Urinary bladder (tissue), 4 donors: ENCODE measurements around the gene RNF40. TPM values are rescaled to one million over a fixed set of nuclear protein-coding genes. Genes with fewer than 3 reads are reported as not detected.

Experiments
- DNase-seq: peaks from one replicate; pipeline ENCODE4 v3.0.0-alpha.2; 2015; ENCODE audit errors: extremely low spot score
- H3K27ac ChIP-seq: one replicate; pipeline ENCODE4 v1.5.1; 2013; ENCODE audit warnings: low read depth, mild to moderate bottlenecking, moderate library complexity
- H3K36me3 ChIP-seq: one replicate; pipeline ENCODE4 v1.6.1; 2013; ENCODE audit warnings: mild to moderate bottlenecking, moderate library complexity; ENCODE audit not compliant: insufficient read depth
- H3K4me1 ChIP-seq: one replicate; pipeline ENCODE4 v1.6.1; 2013; ENCODE audit warnings: mild to moderate bottlenecking, moderate library complexity; ENCODE audit not compliant: insufficient read depth
- H3K4me3 ChIP-seq: one replicate; pipeline ENCODE4 v1.5.1; 2013; ENCODE audit warnings: low read depth, low read length
- WGBS: extraction: QIAGEN DNeasy Blood & Tissue Kit; methylation state at CpG from one replicate; pipeline ENCODE4 v1.1.7; 2013; 5-methylcytosine and 5-hydroxymethylcytosine counted together
- polyA plus RNA-seq: library from polyadenylated mRNA; stranded (reverse); fragments of 200-250 nt; gene quantifications from one replicate; pipeline ENCODE4 v1.2.3, GENCODE V29; 2013
- total RNA-seq: library from RNA; depleted of rRNA; stranded (reverse); fragments of >200 nt; gene quantifications from one replicate; pipeline ENCODE4 v1.2.3, GENCODE V29; 2014
- donor health status: healthy with polysubstance abuse.
- donor health status: healthy.

The RNF40 gene
- total and polyA plus RNA-seq, 2 donors, result 47.3 to 57.6 TPM

DNA sequence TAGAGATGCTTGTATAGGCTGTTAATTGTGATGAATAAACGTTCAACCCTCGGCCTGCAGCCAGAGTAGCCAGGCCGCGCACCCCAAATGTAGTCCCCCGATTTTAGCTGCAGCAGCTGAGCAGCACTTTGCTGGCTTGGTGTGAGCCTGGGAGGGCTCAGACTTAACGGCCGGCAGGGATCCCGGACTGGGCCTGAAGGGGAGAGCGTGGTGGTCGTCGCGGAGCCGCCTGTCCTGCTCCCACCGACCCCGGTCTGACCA, 12.9 kb downstream of the RNF40 start:
- Histone ChIP-seq H3K4me1 (no peaks in the 10 kb centered on the region), H3K36me3 (no peaks in the 10 kb centered on the region), H3K27ac (no peak overlapping the region), H3K4me3 (peak overlapping the region; percentile 53)
- 7% methylated on average over 15 of the region's 15 CpGs for WGBS
- no peak for DNase-seq

- DNase-seq, result peak; percentile 75
- under 1% methylated on average over 81 of the region's 81 CpGs for WGBS
- no peaks in the 10 kb centered on the region for H3K36me3 ChIP-seq
- peak overlapping the region; percentile 53 for H3K4me3 ChIP-seq
- no peaks in the 10 kb centered on the region for H3K4me1 ChIP-seq
- peak overlapping the region; percentile 55 for H3K27ac ChIP-seq
Observed at GRCh38 chr16:30775392-30776188, 13.5 kb downstream of the RNF40 start.

- no peak for DNase-seq
- Histone ChIP-seq H3K36me3 (no peaks in the 10 kb centered on the region), H3K4me1 (no peaks in the 10 kb centered on the region), H3K4me3 (no peak overlapping the region), H3K27ac (no peak overlapping the region)
- WGBS, result 82% methylated on average over 7 of the region's 7 CpGs
Observed at GRCh38 chr16:30777591-30778297, 15.6 kb downstream of the RNF40 start.

DNA sequence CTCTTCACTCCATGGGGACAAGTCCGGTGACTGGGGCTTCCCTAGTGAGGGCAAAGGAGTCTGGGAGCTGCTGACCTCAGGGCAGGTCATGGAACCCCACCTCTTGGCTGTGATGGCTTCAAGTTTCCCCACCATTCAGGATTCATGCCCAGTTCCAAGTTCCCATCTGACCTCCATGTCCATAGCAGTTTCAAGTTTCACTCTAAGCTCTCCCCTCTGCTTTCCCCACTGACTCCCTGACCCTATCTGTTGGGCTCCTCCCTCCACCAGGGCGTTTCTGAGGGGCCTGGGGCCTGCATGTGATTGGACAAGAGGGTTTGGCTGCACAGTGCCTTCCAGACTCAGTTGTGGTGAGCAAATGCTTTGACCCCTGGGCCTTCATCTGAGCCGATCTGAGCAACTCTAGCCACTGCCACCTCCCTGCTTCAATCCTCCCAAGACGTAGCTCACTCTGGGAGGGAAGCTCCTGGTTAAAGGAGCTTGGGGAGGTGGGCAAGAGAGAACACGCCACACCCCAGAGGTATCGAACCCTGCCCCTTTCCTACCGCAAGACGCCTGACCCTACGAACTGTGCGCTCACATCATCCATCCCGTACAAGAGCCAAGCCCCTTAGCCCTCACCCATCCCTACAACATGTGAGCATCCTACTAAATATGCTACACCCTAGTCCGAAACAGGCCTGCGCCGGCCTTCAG, 16.6 kb downstream of the RNF40 start:
- H3K36me3 ChIP-seq, result no peaks in the 10 kb centered on the region
- H3K4me3 ChIP-seq, result no peak overlapping the region
- 73% methylated on average over 14 of the region's 14 CpGs for WGBS
- no peaks in the 10 kb centered on the region for H3K4me1 ChIP-seq
- no peak for DNase-seq
- H3K27ac ChIP-seq, result no peak overlapping the region

DNA sequence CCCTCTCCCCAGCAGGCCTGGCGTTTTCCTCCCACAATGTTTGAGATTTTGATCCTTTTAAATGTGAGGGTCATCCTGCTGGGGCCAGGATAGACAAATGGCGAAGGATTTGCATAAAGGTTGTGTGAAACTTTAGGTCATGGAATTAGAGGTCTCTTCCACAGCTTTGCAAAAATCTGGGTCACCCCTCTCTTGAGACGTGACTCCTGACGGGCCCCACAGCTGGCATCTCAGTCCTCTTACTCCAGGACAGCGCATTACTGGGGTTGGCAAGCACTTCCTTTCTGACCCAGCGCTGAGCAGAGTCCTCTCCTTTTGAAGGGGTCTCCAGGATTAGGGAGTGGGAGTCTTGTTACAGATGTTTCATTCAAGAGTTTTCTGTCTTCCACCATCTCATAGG, 17.5 kb downstream of the RNF40 start:
- no peaks in the 10 kb centered on the region for H3K4me1 ChIP-seq
- DNase-seq, result no peak
- no peak overlapping the region for H3K4me3 ChIP-seq
- no peaks in the 10 kb centered on the region for H3K36me3 ChIP-seq
- 88% methylated on average over 6 of the region's 6 CpGs for WGBS
- no peak overlapping the region for H3K27ac ChIP-seq

- Histone ChIP-seq H3K27ac (no peak overlapping the region), H3K36me3 (no peaks in the 10 kb centered on the region), H3K4me1 (no peaks in the 10 kb centered on the region), H3K4me3 (no peak overlapping the region)
- no peak for DNase-seq
- 88% methylated on average over 3 of the region's 3 CpGs for WGBS
Observed at GRCh38 chr16:30780021-30780420, 17.9 kb downstream of the RNF40 start.

DNA sequence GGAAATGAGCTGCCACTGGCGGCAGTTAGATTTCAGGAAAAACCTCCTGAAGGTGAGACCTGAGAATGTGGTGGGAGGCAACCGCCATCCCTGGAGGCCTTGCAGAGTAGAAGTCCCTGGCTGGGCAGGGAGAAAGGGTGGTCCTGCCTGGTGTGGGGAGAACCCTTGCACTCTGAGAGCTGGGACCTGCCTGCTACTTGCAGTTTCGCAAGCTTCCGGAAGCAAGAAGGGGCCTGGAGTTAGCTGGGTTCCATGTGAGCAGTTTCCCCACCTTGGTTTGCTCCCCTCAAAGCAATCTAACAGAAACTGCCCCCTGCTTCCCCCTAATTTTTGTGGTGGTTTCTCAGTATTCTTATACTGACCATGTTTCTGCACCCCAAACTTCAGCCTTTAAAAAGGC, 18.4 kb downstream of the RNF40 start:
- Histone ChIP-seq H3K36me3 (no peaks in the 10 kb centered on the region), H3K4me1 (no peaks in the 10 kb centered on the region), H3K27ac (no peak overlapping the region), H3K4me3 (no peak overlapping the region)
- 84% methylated on average over 4 of the region's 4 CpGs for WGBS
- DNase-seq, result no peak

- H3K4me1 ChIP-seq, result no peaks in the 10 kb centered on the region
- DNase-seq, result no peak
- H3K27ac ChIP-seq, result no peak overlapping the region
- no peak overlapping the region for H3K4me3 ChIP-seq
- H3K36me3 ChIP-seq, result no peaks in the 10 kb centered on the region
- WGBS, result 96% methylated on average over 63 of the region's 63 CpGs
Observed at GRCh38 chr16:30782486-30783279, 20.6 kb downstream of the RNF40 start.

DNA sequence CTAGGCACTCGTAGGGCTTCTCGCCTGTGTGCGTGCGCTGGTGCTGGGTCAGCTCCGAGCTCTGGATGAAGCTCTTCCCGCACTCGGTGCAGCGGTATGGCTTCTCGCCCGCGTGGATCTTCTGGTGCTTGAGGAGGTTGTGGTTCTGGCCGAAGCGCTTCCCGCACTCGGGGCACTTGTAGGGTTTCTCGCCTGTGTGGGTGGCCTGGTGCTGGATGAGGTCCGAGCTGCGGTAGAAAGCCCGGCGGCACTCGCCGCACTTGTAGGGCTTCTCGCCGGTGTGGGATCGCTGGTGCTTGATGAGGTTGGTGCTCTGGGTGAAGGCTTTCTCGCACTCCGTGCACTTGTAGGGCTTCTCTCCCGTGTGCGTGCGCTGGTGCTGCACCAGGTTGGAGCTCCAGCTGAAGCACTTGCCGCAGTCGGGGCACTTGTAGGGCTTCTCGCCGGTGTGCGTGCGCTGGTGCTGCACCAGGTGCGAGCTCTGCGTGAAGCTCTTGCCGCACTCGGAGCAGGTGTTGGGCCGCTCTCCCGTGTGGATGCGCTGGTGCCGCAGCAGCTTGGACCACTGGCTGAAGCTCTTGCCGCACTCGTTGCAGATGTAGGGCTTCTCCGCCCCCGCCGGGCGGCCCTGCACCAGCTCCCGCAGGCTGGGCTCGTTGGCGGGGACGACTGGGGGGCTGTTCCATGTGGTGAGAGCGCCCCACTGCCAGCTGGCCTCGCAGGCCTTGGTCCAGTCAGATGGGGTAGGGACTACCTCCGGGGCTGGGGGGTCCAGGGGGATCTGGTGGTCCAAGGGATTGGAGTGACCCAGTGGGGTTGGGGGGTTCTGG, 21.4 kb downstream of the RNF40 start:
- no peak overlapping the region for H3K4me3 ChIP-seq
- H3K36me3 ChIP-seq, result no peaks in the 10 kb centered on the region
- H3K4me1 ChIP-seq, result no peaks in the 10 kb centered on the region
- DNase-seq, result no peak
- no peak overlapping the region for H3K27ac ChIP-seq
- 94% methylated on average over 57 of the region's 57 CpGs for WGBS

DNA sequence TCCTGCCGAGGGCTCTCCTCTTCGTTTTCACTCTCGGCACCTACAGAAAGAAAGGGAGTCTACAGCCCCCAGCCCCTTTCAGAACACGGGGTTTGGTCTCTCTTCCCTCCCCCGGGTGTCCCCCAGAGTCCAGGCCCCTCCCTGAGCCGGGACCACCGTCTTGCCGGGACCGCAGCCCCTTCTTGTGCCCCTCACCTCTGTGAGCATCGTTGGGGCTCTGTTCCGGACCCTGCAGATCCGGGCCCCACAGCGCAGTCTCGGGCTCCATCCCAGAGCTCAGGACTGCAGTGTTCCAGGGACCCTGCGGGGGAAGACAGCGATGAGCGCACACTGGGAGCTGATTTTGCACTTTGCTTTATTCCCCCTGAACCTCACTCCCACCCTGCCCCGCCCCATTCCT, 22.1 kb downstream of the RNF40 start:
- WGBS, result 87% methylated on average over 18 of the region's 18 CpGs
- no peak overlapping the region for H3K27ac ChIP-seq

GRCh38 chr16:30785126-30786106, 23.3 kb downstream of the RNF40 start:
- 76% methylated on average over 7 of the region's 7 CpGs for WGBS
- Histone ChIP-seq H3K4me3 (no peak overlapping the region), H3K36me3 (no peaks in the 10 kb centered on the region), H3K4me1 (no peaks in the 10 kb centered on the region), H3K27ac (no peak overlapping the region)
- no peak for DNase-seq

More for the DNA sequence above, 22.1 kb downstream of the RNF40 start:
- H3K36me3 ChIP-seq, result no peaks in the 10 kb centered on the region
- no peaks in the 10 kb centered on the region for H3K4me1 ChIP-seq
- no peak overlapping the region for H3K4me3 ChIP-seq
- no peak for DNase-seq
